ENCODE measurements around the gene TAP2.
"Not testable (repeated sequence)": the region's sequence is repeated elsewhere in the genome, so short reads cannot be mapped to it uniquely, and the experiment has no call there.

Gene TAP2
- total RNA-seq: 100.0 reads per million, percentile 82 among the genes with 10 or more reads in this experiment

- DNase-seq: peak; percentile 99
Observed at GRCh38 chr6:32838114-32838958, at the start of gene TAP2. Gene TAP2 (minus strand): TSS chr6:32838739. CDS start chr6:32838233, 506 bp downstream.

GRCh38 chr6:32887616-32888015 lies 49.1 kb upstream of the TAP2 start:
- DNase-seq: no peak

GRCh38 chr6:32886681-32887383 lies 48.3 kb upstream of the TAP2 start:
- DNase-seq: no peak

- no peak for DNase-seq
Observed at GRCh38 chr6:32885698-32886286, 47.3 kb upstream of the TAP2 start.

GRCh38 chr6:32883789-32884188 lies 45.2 kb upstream of the TAP2 start:
- DNase-seq: no peak

- no peak for DNase-seq
Observed at GRCh38 chr6:32882879-32883250, 44.3 kb upstream of the TAP2 start.

- not testable (repeated sequence) for DNase-seq
Observed at GRCh38 chr6:32880962-32881361, 42.4 kb upstream of the TAP2 start.

- DNase-seq: no peak
Observed at GRCh38 chr6:32879691-32880090, 41.2 kb upstream of the TAP2 start.

- DNase-seq: no peak
Observed at GRCh38 chr6:32876603-32877002, 38.1 kb upstream of the TAP2 start.

GRCh38 chr6:32873947-32874346 lies 35.4 kb upstream of the TAP2 start:
- DNase-seq: not testable (repeated sequence)

GRCh38 chr6:32868257-32868788 lies 29.8 kb upstream of the TAP2 start:
- DNase-seq: peak; percentile 89

GRCh38 chr6:32867554-32868256 lies 29.2 kb upstream of the TAP2 start:
- DNase-seq: no peak

GRCh38 chr6:32867022-32867477 lies 28.5 kb upstream of the TAP2 start:
- DNase-seq: no peak

GRCh38 chr6:32865724-32866443 lies 27.3 kb upstream of the TAP2 start:
- no peak for DNase-seq

- DNase-seq: no peak
Observed at GRCh38 chr6:32862725-32863124, 24.2 kb upstream of the TAP2 start.

GRCh38 chr6:32860674-32861073 lies 22.1 kb upstream of the TAP2 start:
- no peak for DNase-seq

- no peak for DNase-seq
Observed at GRCh38 chr6:32858194-32858593, 19.7 kb upstream of the TAP2 start.

- no peak for DNase-seq
Observed at GRCh38 chr6:32857156-32857891, 18.8 kb upstream of the TAP2 start.

GRCh38 chr6:32855467-32856174 lies 17.1 kb upstream of the TAP2 start:
- no peak for DNase-seq

- peak; percentile 42 for DNase-seq
Observed at GRCh38 chr6:32854376-32855178, 16.0 kb upstream of the TAP2 start.
